Kidney (tissue), 14 donors: Measurements from ENCODE around the gene TLDC2. TPM values are rescaled to one million over a fixed set of nuclear protein-coding genes. Genes with fewer than 3 reads are reported as not detected.

ENCODE experiments used
- DNase-seq, 5 donors: peaks; one replicate each; pipeline ENCODE4 v3.0.0-alpha.2; 2013 to 2020
- FAIRE-seq: peaks from 2 replicates; lab custom pipeline; 2012; peaks lifted over from hg19 to GRCh38; lab: Jason Lieb, UNC
- H3K27ac ChIP-seq, 2 donors: one replicate each; pipeline ENCODE4 v1.7.0; 2013; ENCODE audit warnings: low read depth in 2 of 2, low read length in 2 of 2, inconsistent platforms in 1 of 2
- H3K27me3 ChIP-seq: one replicate; pipeline ENCODE4 v1.7.1; 2013; ENCODE audit warnings: low read length, inconsistent platforms; ENCODE audit not compliant: control insufficient read depth, insufficient read depth
- H3K36me3 ChIP-seq, 3 donors: one replicate each; pipeline versions ENCODE4 v1.7.0 to v1.7.1; 2013; ENCODE audit warnings: low read length in 3 of 3, control low read depth in 1 of 3, inconsistent platforms in 1 of 3; ENCODE audit not compliant: insufficient read depth in 3 of 3, control insufficient read depth in 2 of 3
- H3K4me1 ChIP-seq, 3 donors: one replicate each; pipeline versions ENCODE4 v1.7.0 to v1.7.1; 2013; ENCODE audit warnings: low read length in 3 of 3, inconsistent platforms in 1 of 3, low read depth in 1 of 3; ENCODE audit not compliant: control insufficient read depth in 2 of 3, insufficient read depth in 2 of 3
- H3K4me3 ChIP-seq, 3 donors: one replicate each; pipeline versions ENCODE4 v1.7.0 to v1.8.1; 2013; ENCODE audit warnings: low read length in 3 of 3, control low read depth in 1 of 3, inconsistent platforms in 1 of 3
- H3K9ac ChIP-seq, 3 donors: one replicate each; pipeline versions ENCODE4 v1.7.0 to v1.7.1; 2013; ENCODE audit warnings: low read length in 3 of 3, control low read depth in 1 of 3, inconsistent platforms in 1 of 3
- H3K9me3 ChIP-seq, 3 donors: one replicate each; pipeline versions ENCODE4 v1.7.0 to v1.7.1; 2013; ENCODE audit warnings: low read length in 3 of 3, control low read depth in 1 of 3, inconsistent platforms in 1 of 3; ENCODE audit not compliant: control insufficient read depth in 2 of 3, insufficient read depth in 1 of 3
- CTCF ChIP-seq: IDR thresholded peaks from 3 replicates; pipeline ENCODE4 v1.5.1; 2012; ENCODE audit warnings: mild to moderate bottlenecking, moderate library complexity, borderline replicate concordance; ENCODE audit not compliant: insufficient read depth; ENCODE audit errors: extremely low read depth
- intact Hi-C: fragments of 100-400 bp; cut with DNase I; formaldehyde crosslinking; loops from one replicate; pipeline ENCODE4 v1.11.1; 2022
- polyA plus RNA-seq: library from polyadenylated mRNA; stranded (reverse); fragments of 350-450 nt; fragmentation: Illumina TruSeq; extraction: RNeasy Lipid Tissue Mini Kit (QIAGEN cat#74804); gene quantifications from one replicate; pipeline ENCODE4 v1.2.3, GENCODE V29; 2014; ENCODE audit warnings: low read depth, low replicate concordance; ENCODE audit not compliant: insufficient read depth
- total RNA-seq: library from RNA; stranded (reverse); fragmentation: NEBNext Ultra II Directional; extraction: Animal tissue kit (Norgen Biotek cat#: 25700); gene quantifications from one replicate; pipeline ENCODE4 v1.2.1, GENCODE V29; 2021
- donor health status: control.
- donor health status: control.
- donor health status: control.
- donor health status: control.
- donor health status: control.
- donor health status: DM: yes; HTN: yes; CAD: no.
- donor health status: Normal renal cell carcinoma (clear cell type).

Gene TLDC2
- total and polyA plus RNA-seq, 2 donors from 2014 or later, result 2.3 to 8.5 TPM

- Histone ChIP-seq H3K9me3 (no peaks in the 10 kb centered on the region), H3K27me3 (no peaks in the 10 kb centered on the region), H3K9ac (no peak overlapping the region), H3K4me1 (peaks cover 4 to 14% (median 13%) of the 10 kb centered on the region in 3 donors), H3K36me3 (no peaks in the 10 kb centered on the region), H3K27ac (no peak overlapping the region), H3K4me3 (no peak overlapping the region)
- no peak for FAIRE-seq
- no peak for TF ChIP-seq CTCF
- peak in 3 of 5 donors; percentile 41 to 66 (median 62) for DNase-seq
- intact Hi-C loops, result no loop called here
These were observed 10.7 kb upstream of the TLDC2 start for GRCh38 chr20:36865076-36865860.

- no peaks in the 10 kb centered on the region for H3K36me3 ChIP-seq
- no peaks in the 10 kb centered on the region for H3K9me3 ChIP-seq
- no peak overlapping the region for H3K27ac ChIP-seq
- FAIRE-seq, result no peak
- H3K9ac ChIP-seq, result no peak overlapping the region
- intact Hi-C loops, result no loop called here
- H3K4me1 ChIP-seq, result peaks cover 4 to 14% (median 13%) of the 10 kb centered on the region in 3 donors
- TF ChIP-seq CTCF, result no peak
- no peak overlapping the region for H3K4me3 ChIP-seq
- no peaks in the 10 kb centered on the region for H3K27me3 ChIP-seq
- DNase-seq, result no peak
These were observed 10.1 kb upstream of the TLDC2 start for GRCh38 chr20:36865861-36866149.

- no peak for DNase-seq
- Histone ChIP-seq H3K9me3 (no peaks in the 10 kb centered on the region), H3K4me1 (peaks cover 4 to 14% (median 10%) of the 10 kb centered on the region in 3 donors), H3K9ac (no peak overlapping the region), H3K27ac (no peak overlapping the region), H3K27me3 (no peaks in the 10 kb centered on the region), H3K4me3 (no peak overlapping the region), H3K36me3 (no peaks in the 10 kb centered on the region)
- intact Hi-C loops, result no loop called here
- no peak for FAIRE-seq
- no peak for TF ChIP-seq CTCF
These were observed 9.8 kb upstream of the TLDC2 start for GRCh38 chr20:36866164-36866563.
